Astrocyte (in vitro differentiated cells and primary cell): ENCODE measurements around the gene MKRN2OS.

Experiments used
- CTCF ChIP-seq: IDR thresholded peaks from 2 replicates; pipeline ENCODE4 v1.5.1; 2011; ENCODE audit warnings: low read depth, mild to moderate bottlenecking, inconsistent platforms, low read length, moderate library complexity; ENCODE audit not compliant: insufficient read depth
- EZH2 ChIP-seq: IDR thresholded peaks from 2 replicates; pipeline ENCODE4 v1.6.1; 2012; ENCODE audit warnings: mild to moderate bottlenecking, low read length, inconsistent platforms; ENCODE audit not compliant: insufficient read depth

GRCh38 chr3:12562451-12562850 lies 17.2 kb upstream of the MKRN2OS start:
- TF ChIP-seq CTCF (no peak), EZH2 (no peak)
